HepG2 (cell line): Measurements from ENCODE around the gene CYP4B1. TPM values are rescaled to one million over a fixed set of nuclear protein-coding genes. Genes with fewer than 3 reads are reported as not detected.

Experiments used
- ATAC-seq: fragments of 200-7000 bp; cut with Tn5 transposase; 3 replicates; pipeline ENCODE4 v1.9.1; 2020; ENCODE audit warnings: mild to moderate bottlenecking, moderate library complexity
- BruUV-seq: library from RNA; stranded (reverse); fragments of 400-500 nt; replicated peaks from 2 replicates; lab custom pipeline; 2021; lab: Mats Ljungman, UMichigan
- CTCF ChIA-PET: fragments of 300-600 bp; formaldehyde crosslinking; extraction: SDS; loops from one replicate; lab custom pipeline; 2021; ENCODE audit warnings: low total read pairs, inconsistent platforms, low intra/inter-chr PET ratio; lab: Yijun Ruan, JAX
- POLR2A ChIA-PET: fragments of 350-600 bp; sonication (Branson Sonifier 250); formaldehyde crosslinking; loops from one replicate; lab custom pipeline; 2020; ENCODE audit warnings: antibody characterized with exemption, inconsistent platforms; lab: Yijun Ruan, JAX
- DNase-seq: peaks from one replicate; pipeline ENCODE4 v3.0.0-alpha.2; 2015; ENCODE audit warnings: low spot score
- FAIRE-seq: peaks from 3 replicates; lab custom pipeline; 2011; peaks lifted over from hg19 to GRCh38; lab: Jason Lieb, UNC
- H2AFZ ChIP-seq: one replicate; pipeline ENCODE4 v1.6.1; 2011; ENCODE audit warnings: low read length, inconsistent platforms
- H3K27ac ChIP-seq: fragments of 300-600 bp; 3 replicates; pipeline ENCODE4 v1.8.0; 2011; ENCODE audit warnings: mixed run types, mild to moderate bottlenecking, mixed read lengths, low read length, inconsistent platforms; ENCODE audit not compliant: insufficient read depth; ENCODE audit errors: extremely low read length
- H3K27me3 ChIP-seq, 2 experiments: fragments of 200-600 bp in 1 of 2; 2 replicates in 1 of 2; 3 replicates in 1 of 2; pipeline versions ENCODE4 v1.6.0 to v1.8.0; 2011; ENCODE audit warnings: low read length in 2 of 2, mild to moderate bottlenecking in 2 of 2, moderate library complexity in 2 of 2, inconsistent platforms in 1 of 2; ENCODE audit not compliant: insufficient read depth in 2 of 2, control insufficient read depth in 1 of 2
- H3K36me3 ChIP-seq, 2 experiments: fragments of 200-600 bp in 1 of 2; replicated peaks in 1 of 2; 2 replicates in 1 of 2; 3 replicates in 1 of 2; pipeline versions ENCODE4 v1.5.1 to v1.8.0; 2011; ENCODE audit warnings: low read length in 2 of 2, inconsistent platforms in 1 of 2; ENCODE audit not compliant: insufficient read depth in 2 of 2, control insufficient read depth in 1 of 2
- H3K4me1 ChIP-seq: 2 replicates; pipeline ENCODE4 v1.5.1; 2012; ENCODE audit warnings: low read length, inconsistent platforms; ENCODE audit not compliant: insufficient read depth
- H3K4me2 ChIP-seq: 2 replicates; pipeline ENCODE4 v1.6.0; 2011; ENCODE audit warnings: low read depth, low read length, inconsistent platforms
- H3K4me3 ChIP-seq, 3 experiments: fragments of 200-600 bp in 1 of 3; sonication (generic), shearing (Covaris generic) in 1 of 3; replicated peaks in 1 of 3; 2 replicates each; pipeline ENCODE4 v1.5.1; 2011 to 2016; ENCODE audit warnings: low read length in 3 of 3, inconsistent platforms in 2 of 3, low read depth in 2 of 3, mild to moderate bottlenecking in 2 of 3, control low read depth in 1 of 3, mixed read lengths in 1 of 3; ENCODE audit not compliant: insufficient read depth in 1 of 3
- H3K79me2 ChIP-seq: one replicate; pipeline ENCODE4 v1.6.1; 2011; ENCODE audit warnings: low read length, inconsistent platforms; ENCODE audit not compliant: insufficient read depth
- H3K9ac ChIP-seq: 2 replicates; pipeline ENCODE4 v1.6.0; 2011; ENCODE audit warnings: mild to moderate bottlenecking, low read depth, low read length, inconsistent platforms; ENCODE audit not compliant: insufficient read depth
- H3K9me3 ChIP-seq: 2 replicates; pipeline ENCODE4 v1.5.1; 2012; ENCODE audit warnings: mild to moderate bottlenecking, low read length
- H4K20me1 ChIP-seq: 2 replicates; pipeline ENCODE4 v1.6.0; 2011; ENCODE audit warnings: inconsistent platforms, mild to moderate bottlenecking, low read length, moderate library complexity; ENCODE audit not compliant: insufficient read depth
- CTCF ChIP-seq: sonication (generic); formaldehyde crosslinking; IDR thresholded peaks from 2 replicates; pipeline ENCODE4 v1.5.0; 2020; ENCODE audit warnings: mild to moderate bottlenecking, missing genetic modification reagents, moderate library complexity
- PBX2 ChIP-seq: IDR thresholded peaks from 2 replicates; pipeline ENCODE4 v1.6.1; 2016; ENCODE audit warnings: control low read depth
- POGZ ChIP-seq: sonication (generic); formaldehyde crosslinking; IDR thresholded peaks from 2 replicates; pipeline ENCODE4 v1.4.0; 2020; ENCODE audit warnings: mild to moderate bottlenecking, missing genetic modification reagents
- TERF1 ChIP-seq: sonication (generic); formaldehyde crosslinking; IDR thresholded peaks from 2 replicates; pipeline ENCODE4 v1.8.0; 2022; ENCODE audit warnings: mild to moderate bottlenecking, missing genetic modification reagents, moderate library complexity
- TOPORS ChIP-seq: sonication (generic); formaldehyde crosslinking; IDR thresholded peaks from 2 replicates; pipeline ENCODE4 v1.8.0; 2023; ENCODE audit warnings: mild to moderate bottlenecking, missing genetic modification reagents
- WGBS: methylation state at CpG from one replicate; pipeline ENCODE4 v1.1.6; 2017; ENCODE audit warnings: low lambda C conversion rate; 5-methylcytosine and 5-hydroxymethylcytosine counted together
- in situ Hi-C: cut with HindIII; loops from 2 replicates; pipeline ENCODE4 v1.10.0; 2017; ENCODE audit warnings: low pct_unique_long_range_greater_than_20kb; ENCODE audit not compliant: extremely low pct_ligation_motif_present
- intact Hi-C: fragments of 100-400 bp; cut with micrococcal nuclease; formaldehyde crosslinking; loops from one replicate; pipeline ENCODE4 v1.10.0; 2022; ENCODE audit not compliant: unreplicated experiment
- polyA plus RNA-seq, 8 experiments: library from polyadenylated mRNA; depleted of rRNA in 3 of 8; stranded (reverse) in 7 of 8; unstranded in 1 of 8; fragments of >200 nt; fragmentation: Illumina TruSeq in 4 of 8; extraction: Trizol in 4 of 8; gene quantifications; 2 replicates each; pipeline versions ENCODE4 v1.2.1 to v1.2.3, GENCODE V29; 2011 to 2016; ENCODE audit warnings: low read depth in 4 of 8, missing spikeins in 1 of 8, mixed read lengths in 1 of 8; ENCODE audit not compliant: insufficient read depth in 1 of 8
- total RNA-seq, 5 experiments: library from RNA; depleted of rRNA; stranded (reverse); fragments of >200 nt; fragmentation: Illumina TruSeq; extraction: Trizol; gene quantifications; 2 replicates each; pipeline ENCODE4 v1.2.3, GENCODE V29; 2016; ENCODE audit warnings: low read depth in 1 of 5

CYP4B1 gene
- total and polyA plus RNA-seq, 2 of the 13 experiments (the other 11 are each of a cell fraction or from before 2014, with no cell fraction given), result 0.03 TPM; not detected in 1

- no peak overlapping the region for H3K9ac ChIP-seq
- no peaks in the 10 kb centered on the region for H3K4me1 ChIP-seq
- CTCF ChIA-PET, result no interaction called here
- WGBS, result 34% methylated on average over 9 of the region's 9 CpGs
- in situ Hi-C loops, result no loop called here
- FAIRE-seq, result no peak
- H4K20me1 ChIP-seq, result no peaks in the 10 kb centered on the region
- BruUV-seq, result no TSS peak
- ATAC-seq, result no peak
- no peak overlapping the region for H3K27ac ChIP-seq
- TF ChIP-seq TOPORS (CRISPR knock-in tag), result no peak
- TF ChIP-seq CTCF (CRISPR knock-in tag), result no peak
- TF ChIP-seq POGZ (CRISPR knock-in tag), result no peak
- no peak for TF ChIP-seq PBX2 (CRISPR knock-in tag)
- TF ChIP-seq TERF1 (CRISPR knock-in tag), result no peak
- peaks cover 0 to 3% of the 10 kb centered on the region in 2 experiments; a peak in 1 of 5 replicates for H3K27me3 ChIP-seq
- intact Hi-C loops, result no loop called here
- no peak overlapping the region for H3K4me3 ChIP-seq
- no peaks in the 10 kb centered on the region for H3K36me3 ChIP-seq
- DNase-seq, result no peak
- H3K4me2 ChIP-seq, result no peak overlapping the region
- no peaks in the 10 kb centered on the region for H3K9me3 ChIP-seq
- H3K79me2 ChIP-seq, result no peaks in the 10 kb centered on the region
- no peak overlapping the region for H2AFZ ChIP-seq
- POLR2A ChIA-PET, result no interaction called here
Measured at GRCh38 chr1:46813858-46814396, 15.1 kb downstream of the CYP4B1 start.
